GM21447 (cell line): ENCODE results near the gene SLC27A3.

ENCODE experiments used
- ATAC-seq: cut with Tn5 transposase; IDR thresholded peaks from one replicate; pipeline ENCODE4 v1.9.1; 2021; ENCODE audit not compliant: unreplicated experiment

SLC27A3 gene

DNA sequence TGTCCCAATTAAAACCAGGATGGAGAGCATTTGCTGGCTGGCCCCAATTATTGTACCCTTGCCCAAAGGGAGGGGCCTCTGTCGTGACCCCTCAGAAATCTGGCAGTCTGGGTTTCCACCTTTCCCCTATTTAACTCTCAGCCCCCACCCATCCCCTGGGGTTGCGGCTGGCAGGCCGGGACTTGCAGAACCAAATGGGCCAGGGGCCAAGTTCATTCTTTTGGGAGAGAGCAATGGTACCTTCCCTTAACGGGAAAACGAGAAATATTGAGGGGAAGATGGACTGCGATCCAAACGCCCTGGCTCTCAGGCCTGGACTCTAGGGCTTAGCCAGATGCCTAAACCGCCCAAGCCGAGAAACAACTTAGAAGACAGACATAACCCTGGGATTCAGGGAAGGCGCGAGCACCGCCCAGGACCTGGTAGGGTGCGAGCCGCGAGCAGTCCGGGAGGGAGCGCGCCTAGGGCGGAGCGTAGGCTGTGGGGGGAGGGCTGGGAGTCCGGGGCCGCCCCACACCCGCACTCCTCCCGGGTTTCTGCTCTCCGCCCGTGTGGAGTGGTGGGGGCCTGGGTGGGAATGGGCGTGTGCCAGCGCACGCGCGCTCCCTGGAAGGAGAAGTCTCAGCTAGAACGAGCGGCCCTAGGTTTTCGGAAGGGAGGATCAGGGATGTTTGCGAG is at the start of gene SLC27A3:
Gene SLC27A3, plus strand, starts transcription at position 628 of the 678 bp plus-strand sequence. CDS start 91 bp downstream, outside the sequence.
- peak; percentile 18 for ATAC-seq

- peak; percentile 95 for ATAC-seq
Measured at GRCh38 chr1:153727463-153728304, 47.5 kb upstream of the SLC27A3 start, which contains the start of gene INTS3. Gene INTS3, plus strand, starts transcription at chr1:153728050. Its CDS starts 585 bp downstream, at chr1:153728635.

DNA sequence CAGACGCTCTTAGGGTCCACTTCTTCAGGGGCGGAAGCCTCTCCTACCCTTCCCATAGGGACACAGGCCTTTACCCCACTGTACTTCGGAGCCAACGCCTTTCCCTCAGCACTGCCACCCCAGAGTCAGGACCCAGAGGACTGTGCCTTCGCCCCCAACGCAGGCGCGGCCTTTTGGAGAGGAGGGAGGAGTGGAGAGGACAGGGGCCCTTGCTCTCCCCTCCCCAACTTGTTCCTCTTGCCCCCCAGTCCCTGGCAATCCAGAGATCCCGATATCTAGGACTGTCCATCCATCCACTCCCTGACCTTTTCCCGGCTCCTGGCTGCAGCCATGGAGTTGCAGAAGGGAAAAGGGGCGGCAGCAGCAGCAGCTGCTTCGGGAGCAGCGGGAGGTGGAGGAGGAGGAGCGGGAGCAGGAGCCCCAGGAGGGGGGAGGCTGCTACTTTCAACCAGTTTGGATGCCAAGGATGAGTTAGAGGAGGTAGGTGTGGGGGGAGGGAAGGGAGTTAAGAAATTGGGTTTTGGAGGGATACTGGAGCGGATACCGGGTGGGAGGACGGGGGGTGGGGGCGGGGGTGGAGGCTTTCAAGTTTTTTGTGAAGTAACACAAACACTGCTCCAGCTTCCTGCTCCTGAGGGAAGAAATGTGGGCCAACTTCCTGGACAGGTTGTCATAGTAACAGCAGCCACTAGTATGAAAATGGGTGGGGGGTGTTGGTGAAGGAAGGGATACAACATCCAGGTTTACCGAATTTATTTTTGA is 46.7 kb upstream of the SLC27A3 start:
- ATAC-seq: no peak

- ATAC-seq: no peak
Measured at GRCh38 chr1:153730468-153730988, 44.7 kb upstream of the SLC27A3 start.

DNA sequence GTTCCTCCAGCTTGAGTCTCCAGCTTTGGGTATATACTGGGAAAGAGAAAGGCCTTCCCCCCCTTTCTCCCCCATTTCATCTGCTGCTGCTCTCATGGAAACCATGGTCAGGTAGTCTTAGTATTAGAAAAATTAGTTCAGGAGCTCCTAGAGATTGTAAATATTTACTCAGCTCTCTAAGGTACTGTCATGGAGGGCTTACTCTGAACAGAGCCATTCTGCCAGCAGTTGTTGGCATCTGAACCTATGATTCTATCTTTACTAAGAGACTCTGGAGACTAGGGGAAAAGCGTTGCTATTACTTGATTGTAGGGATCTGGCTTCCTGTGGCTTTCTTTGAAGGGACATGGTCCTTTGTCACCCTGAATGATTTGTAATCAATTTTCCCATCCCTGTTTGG is 41.2 kb upstream of the SLC27A3 start:
- no peak for ATAC-seq

DNA sequence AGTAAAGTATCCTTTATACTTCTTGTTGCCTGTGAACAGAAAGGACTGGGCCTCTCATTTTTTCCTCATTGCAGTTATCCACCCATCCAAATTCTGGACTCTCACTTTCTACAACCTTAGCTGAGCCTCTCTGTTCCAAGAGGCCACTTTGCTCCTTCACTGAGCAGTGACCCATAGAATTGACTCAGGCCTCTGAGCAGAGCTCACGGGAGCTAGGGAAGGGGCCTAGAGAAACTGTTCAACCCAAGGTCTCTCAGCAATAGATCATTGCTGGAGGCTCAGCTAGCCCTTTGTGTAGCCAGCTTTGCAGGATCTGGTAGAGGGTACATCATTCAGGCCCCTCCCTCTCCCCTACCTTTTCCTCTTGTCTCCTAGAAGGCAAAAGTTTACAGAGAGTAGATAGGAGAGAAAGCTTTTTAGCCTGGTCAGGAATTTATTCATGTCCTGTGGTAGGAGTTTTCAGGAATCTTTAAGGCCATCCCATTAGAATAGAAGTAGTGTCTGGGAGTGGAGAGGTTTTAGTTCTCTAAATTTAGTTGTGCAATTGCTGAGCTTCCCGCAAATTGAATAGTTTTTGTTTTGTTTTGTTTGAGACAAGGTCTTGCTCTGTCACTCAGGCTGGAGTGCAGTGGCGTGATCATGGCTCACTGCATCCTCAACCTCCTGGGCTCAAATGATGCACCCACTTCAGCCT is 40.7 kb upstream of the SLC27A3 start:
- ATAC-seq: no peak

DNA sequence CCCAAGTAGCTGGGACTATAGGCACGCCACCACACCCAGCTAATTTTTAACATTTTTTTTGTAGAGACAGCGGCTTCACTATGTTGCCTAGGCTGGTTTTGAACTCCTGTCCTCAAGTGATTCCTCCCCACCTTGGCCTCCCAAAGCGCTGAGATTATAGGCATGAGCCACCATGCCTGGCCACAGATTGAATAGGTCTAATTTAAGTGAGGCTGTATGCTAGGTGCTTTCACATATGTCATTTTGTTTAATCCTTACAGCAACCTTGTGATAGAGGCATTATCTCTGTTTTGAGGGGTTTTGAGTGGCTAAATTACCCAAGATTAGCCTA is 40.2 kb upstream of the SLC27A3 start:
- no peak for ATAC-seq

DNA sequence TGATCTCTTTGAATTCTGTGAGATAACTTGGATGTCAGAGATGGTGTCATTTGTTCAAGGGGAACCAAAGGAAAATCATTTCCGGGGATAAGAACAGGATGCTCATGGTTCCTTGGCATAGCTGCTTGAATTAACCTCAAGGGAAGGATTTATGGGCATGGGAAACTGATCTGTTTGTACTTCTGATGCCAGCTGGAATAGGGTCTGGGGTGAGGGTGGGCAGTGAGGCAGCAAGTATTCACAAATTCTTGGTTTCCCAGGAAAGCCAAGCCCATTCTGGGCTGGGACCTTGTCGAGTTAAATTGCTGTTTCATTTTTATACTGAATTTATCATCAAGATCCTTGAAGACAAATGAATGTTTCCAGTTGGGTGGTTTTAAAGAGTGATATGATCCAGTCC is 33.2 kb upstream of the SLC27A3 start:
- no peak for ATAC-seq

DNA sequence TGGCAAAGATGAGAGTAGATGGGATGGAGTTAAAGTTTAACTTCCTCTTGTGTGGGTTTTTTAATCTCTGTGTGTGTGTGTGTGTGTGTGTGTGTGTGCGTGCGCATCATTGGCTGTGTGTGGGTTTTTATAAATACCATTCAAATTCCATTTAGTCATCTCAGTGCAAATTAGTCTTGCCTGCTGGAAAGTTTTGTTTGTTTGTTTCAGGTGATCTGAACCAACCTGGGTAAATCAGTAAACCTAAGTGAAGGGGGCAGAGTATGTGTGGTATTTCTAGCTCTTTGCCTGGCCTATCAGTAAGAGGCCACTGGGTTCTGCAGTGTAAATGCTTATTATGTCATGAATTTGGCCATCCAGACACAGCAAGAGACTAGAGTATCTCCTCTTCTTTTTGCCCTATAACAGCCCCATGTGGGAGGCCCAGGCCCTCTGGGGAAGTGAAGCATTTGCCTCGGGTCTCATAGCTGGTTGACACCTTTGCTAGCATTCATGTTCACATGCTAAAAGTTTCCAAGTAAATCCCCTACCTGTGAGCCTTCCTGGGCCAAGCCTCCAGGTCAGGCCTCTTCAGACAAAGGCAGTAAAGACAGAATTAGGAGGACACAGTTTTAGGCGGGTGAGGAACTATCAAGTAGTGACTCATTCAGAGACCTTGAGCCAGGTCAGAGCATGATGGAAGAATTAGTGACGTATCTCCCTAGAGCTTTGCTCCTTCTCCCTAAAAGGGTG is 32.6 kb upstream of the SLC27A3 start:
- peak; percentile 71 for ATAC-seq

GRCh38 chr1:153745417-153745816 is 29.8 kb upstream of the SLC27A3 start:
- ATAC-seq: no peak

GRCh38 chr1:153746174-153746573 is 29.0 kb upstream of the SLC27A3 start:
- ATAC-seq: no peak

GRCh38 chr1:153748903-153749302 is 26.3 kb upstream of the SLC27A3 start:
- ATAC-seq: no peak

GRCh38 chr1:153749408-153750005 is 25.7 kb upstream of the SLC27A3 start:
- peak; percentile 80 for ATAC-seq

DNA sequence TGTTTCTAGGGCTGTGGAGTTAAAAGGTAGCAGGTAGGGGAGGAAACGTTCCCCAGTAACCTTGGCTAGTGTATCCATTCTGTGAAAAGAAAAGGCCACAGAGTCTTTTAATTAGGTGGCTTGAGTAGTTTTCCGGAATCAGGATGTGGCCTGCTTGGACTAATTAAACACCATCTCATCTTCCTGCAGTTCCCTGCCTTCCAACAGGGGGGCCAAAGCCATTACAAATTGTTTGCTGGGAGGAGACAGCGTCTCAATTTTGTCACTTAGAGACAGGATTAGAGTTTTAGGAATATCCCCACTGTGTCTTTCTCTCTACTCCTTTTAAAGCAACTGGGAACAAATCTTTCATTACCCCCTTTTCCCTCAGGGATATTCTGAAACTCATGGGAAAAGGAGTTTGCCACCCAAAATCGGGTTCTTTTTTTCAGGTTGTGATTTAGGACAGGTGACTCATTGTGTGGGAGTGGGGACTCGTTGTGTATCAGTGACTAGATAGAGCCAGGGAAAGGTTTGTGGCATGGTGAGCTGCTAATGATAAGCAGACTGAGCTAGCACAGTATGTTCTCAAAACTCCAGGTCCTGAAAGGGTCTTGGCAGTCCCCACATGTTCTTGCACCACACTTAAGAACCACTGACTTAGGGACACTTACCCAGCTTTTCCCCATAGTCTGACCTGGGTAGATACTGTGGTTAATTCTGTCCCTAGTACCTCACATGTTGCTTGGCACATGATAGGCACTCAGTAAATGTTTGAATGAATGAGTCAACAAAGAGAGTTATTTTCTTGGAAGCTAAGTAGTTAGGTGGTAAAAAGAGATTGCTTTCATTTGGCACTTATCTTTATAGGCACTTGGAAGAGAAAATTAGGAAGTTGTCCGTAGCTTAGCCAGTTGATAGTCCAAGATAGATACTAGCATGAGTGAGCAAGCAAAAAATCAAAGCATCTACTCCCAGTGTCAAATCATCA is 24.9 kb upstream of the SLC27A3 start:
- no peak for ATAC-seq

DNA sequence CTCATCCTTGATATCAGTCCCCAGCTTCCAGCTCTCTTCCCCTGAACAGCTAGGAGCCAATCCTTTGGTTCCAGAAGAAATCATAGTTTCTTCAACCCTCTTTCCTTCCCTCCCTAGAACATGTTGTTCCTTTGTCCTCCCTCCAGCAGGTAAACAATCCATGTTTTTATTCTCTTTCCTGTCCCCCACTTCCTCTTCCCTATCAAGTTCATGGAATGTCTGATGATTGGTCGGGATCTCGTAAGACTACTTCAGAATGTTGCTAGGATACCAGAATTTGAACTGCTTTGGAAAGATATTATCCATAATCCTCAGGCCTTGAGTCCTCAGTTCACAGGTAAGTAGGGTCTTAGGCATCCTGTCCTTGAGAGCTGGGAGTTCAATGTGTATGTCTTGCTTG is 23.1 kb upstream of the SLC27A3 start:
- ATAC-seq: no peak

GRCh38 chr1:153752571-153753195 is 22.5 kb upstream of the SLC27A3 start:
- ATAC-seq: no peak

GRCh38 chr1:153754266-153754665 is 20.9 kb upstream of the SLC27A3 start:
- ATAC-seq: no peak

GRCh38 chr1:153760440-153760839 is 14.8 kb upstream of the SLC27A3 start:
- no peak for ATAC-seq
